HCT116 (cell line): Measurements from ENCODE around the gene FILIP1. TPM values are rescaled to one million over a fixed set of nuclear protein-coding genes. Genes with fewer than 3 reads are reported as not detected.

Experiments
- ATAC-seq: fragments of 200-7000 bp; cut with Tn5 transposase; 2 replicates; pipeline ENCODE4 v1.9.1; 2020; ENCODE audit warnings: mild to moderate bottlenecking, moderate library complexity
- BruUV-seq: library from RNA; stranded (reverse); fragments of 400-500 nt; replicated peaks from 2 replicates; lab custom pipeline; 2021; lab: Mats Ljungman, UMichigan
- CTCF ChIA-PET: fragments of 300-600 bp; sonication (Branson Sonifier 250); formaldehyde crosslinking; loops from one replicate; lab custom pipeline; 2021; ENCODE audit warnings: antibody characterized with exemption; lab: Charles Lee
- POLR2A ChIA-PET: fragments of 300-600, 350-600 bp; sonication (Branson Sonifier 250); formaldehyde crosslinking; loops from one replicate; lab custom pipeline; 2021; ENCODE audit warnings: antibody characterized with exemption; lab: Charles Lee
- RAD21 ChIA-PET, 2 experiments: fragments of 300-600 bp; sonication (Branson Sonifier 250); formaldehyde crosslinking; loops; one replicate each; lab custom pipeline; 2023; ENCODE audit warnings: low total read pairs in 2 of 2; ENCODE audit not compliant: uncharacterized antibody in 2 of 2, unreplicated experiment in 2 of 2, low non-redundant PET in 1 of 2; lab: Charles Lee
- DNase-seq: peaks from one replicate; pipeline ENCODE4 v3.0.0-alpha.2; 2010; ENCODE audit warnings: low read depth, low spot score
- H2AFZ ChIP-seq: fragments of 200-600 bp; shearing (Covaris generic), sonication (generic); 2 replicates; pipeline ENCODE4 v1.6.1; 2017; ENCODE audit warnings: low read depth, mixed run types, mixed read lengths, antibody characterized with exemption, low read length; ENCODE audit not compliant: poor library complexity, severe bottlenecking
- H3K27ac ChIP-seq: 2 replicates; pipeline ENCODE4 v1.5.1; 2012; ENCODE audit warnings: low read depth, low read length
- H3K27me3 ChIP-seq: fragments of 200-600 bp; sonication (generic); 2 replicates; pipeline ENCODE4 v1.6.1; 2016; ENCODE audit warnings: mixed run types, low read length, mixed read lengths; ENCODE audit not compliant: insufficient read depth
- H3K36me3 ChIP-seq, 2 experiments: fragments of 200-500 bp in 1 of 2; fragments of 200-600 bp in 1 of 2; sonication (Bioruptor generic) in 1 of 2; sonication (generic) in 1 of 2; 2 replicates each; pipeline versions ENCODE4 v1.5.1 to v1.6.1; 2014 to 2016; ENCODE audit warnings: low read length in 2 of 2, inconsistent platforms in 1 of 2, mixed read lengths in 1 of 2, mixed run types in 1 of 2; ENCODE audit not compliant: insufficient read depth in 2 of 2, control insufficient read depth in 1 of 2
- H3K4me1 ChIP-seq, 2 experiments: fragments of 200-600 bp in 1 of 2; sonication (generic) in 1 of 2; 2 replicates each; pipeline versions ENCODE4 v1.5.1 to v1.6.1; 2012 to 2017; ENCODE audit warnings: low read length in 2 of 2, inconsistent platforms in 1 of 2, mild to moderate bottlenecking in 1 of 2, mixed read lengths in 1 of 2, mixed run types in 1 of 2, moderate library complexity in 1 of 2; ENCODE audit not compliant: insufficient read depth in 2 of 2, control insufficient read depth in 1 of 2
- H3K4me2 ChIP-seq: fragments of 200-600 bp; sonication (generic); 2 replicates; pipeline ENCODE4 v1.6.1; 2017; ENCODE audit warnings: mixed run types, low read length, mixed read lengths
- H3K4me3 ChIP-seq, 2 experiments: fragments of 200-600 bp in 1 of 2; sonication (generic) in 1 of 2; replicated peaks in 1 of 2; 2 replicates each; pipeline ENCODE4 v1.5.1; 2011 to 2016; ENCODE audit warnings: low read length in 2 of 2, control low read depth in 1 of 2, low read depth in 1 of 2, mild to moderate bottlenecking in 1 of 2, mixed read lengths in 1 of 2, mixed run types in 1 of 2
- H3K79me2 ChIP-seq: fragments of 200-600 bp; sonication (generic); 2 replicates; pipeline ENCODE4 v1.6.1; 2017; ENCODE audit warnings: mild to moderate bottlenecking, mixed run types, low read length, moderate library complexity, mixed read lengths; ENCODE audit not compliant: insufficient read depth
- H3K9ac ChIP-seq: fragments of 200-600 bp; sonication (generic); 2 replicates; pipeline ENCODE4 v1.6.1; 2016; ENCODE audit warnings: low read length, mixed read lengths
- H3K9me2 ChIP-seq: fragments of 200-600 bp; sonication (generic), shearing (Covaris generic); 2 replicates; pipeline ENCODE4 v1.6.1; 2017; ENCODE audit warnings: mixed run types, mild to moderate bottlenecking, moderate library complexity; ENCODE audit not compliant: insufficient read depth
- H3K9me3 ChIP-seq, 2 experiments: fragments of 200-500 bp in 1 of 2; fragments of 200-600 bp in 1 of 2; sonication (Bioruptor generic) in 1 of 2; sonication (generic) in 1 of 2; 2 replicates each; pipeline ENCODE4 v1.6.1; 2014 to 2017; ENCODE audit warnings: low read length in 2 of 2, mixed read lengths in 2 of 2, inconsistent platforms in 1 of 2, low read depth in 1 of 2, mild to moderate bottlenecking in 1 of 2, mixed run types in 1 of 2, moderate library complexity in 1 of 2; ENCODE audit not compliant: control insufficient read depth in 1 of 2, insufficient read depth in 1 of 2
- H4K20me1 ChIP-seq: fragments of 200-600 bp; sonication (generic), shearing (Covaris generic); 2 replicates; pipeline ENCODE4 v1.6.1; 2017; ENCODE audit warnings: mixed run types, mild to moderate bottlenecking, moderate library complexity; ENCODE audit not compliant: insufficient read depth
- ATF3 ChIP-seq: IDR thresholded peaks from 2 replicates; pipeline ENCODE4 v1.6.1; 2012
- CBX3 ChIP-seq: IDR thresholded peaks from 2 replicates; pipeline ENCODE4 v1.6.1; 2012; ENCODE audit warnings: low read depth
- CTCF ChIP-seq, 3 experiments: fragments of 200-600 bp in 1 of 3; sonication (generic) in 1 of 3; IDR thresholded peaks in 2 of 3; conservative IDR thresholded peaks in 1 of 3; 2 replicates each; pipeline ENCODE4 v1.5.1; 2012 to 2017; ENCODE audit warnings: low read depth in 2 of 3, low read length in 2 of 3, antibody characterized with exemption in 1 of 3, borderline replicate concordance in 1 of 3, control low read depth in 1 of 3, mild to moderate bottlenecking in 1 of 3, mixed read lengths in 1 of 3, mixed run types in 1 of 3, moderate library complexity in 1 of 3; ENCODE audit not compliant: insufficient read depth in 1 of 3
- EGR1 ChIP-seq: IDR thresholded peaks from 2 replicates; pipeline ENCODE4 v1.6.1; 2012; ENCODE audit warnings: low read depth
- ELF1 ChIP-seq: IDR thresholded peaks from 2 replicates; pipeline ENCODE4 v1.6.1; 2012; ENCODE audit warnings: low read depth, borderline replicate concordance
- EZH2phosphoT487 ChIP-seq: fragments of 200-600 bp; IDR thresholded peaks from 2 replicates; pipeline ENCODE4 v1.6.1; 2018; ENCODE audit warnings: antibody characterized with exemption, borderline replicate concordance
- MAX ChIP-seq: IDR thresholded peaks from 2 replicates; pipeline ENCODE4 v1.6.1; 2012
- POLR2AphosphoS5 ChIP-seq: IDR thresholded peaks from 2 replicates; pipeline ENCODE4 v1.6.1; 2011; ENCODE audit warnings: mild to moderate bottlenecking, low read depth, low read length, moderate library complexity
- SIN3A ChIP-seq: IDR thresholded peaks from 2 replicates; pipeline ENCODE4 v1.6.1; 2012; ENCODE audit warnings: low read depth
- SP1 ChIP-seq: IDR thresholded peaks from 2 replicates; pipeline ENCODE4 v1.6.1; 2012; ENCODE audit warnings: low read depth
- SRF ChIP-seq: IDR thresholded peaks from 2 replicates; pipeline ENCODE4 v1.6.1; 2012; ENCODE audit warnings: low read depth
- TCF7L2 ChIP-seq: IDR thresholded peaks from 2 replicates; pipeline ENCODE4 v1.7.0; 2011; ENCODE audit warnings: borderline replicate concordance, inconsistent platforms; ENCODE audit not compliant: insufficient read depth, insufficient read length; ENCODE audit errors: extremely low read depth
- YY1 ChIP-seq: IDR thresholded peaks from 2 replicates; pipeline ENCODE4 v1.6.1; 2011; ENCODE audit warnings: low read length, low read depth, moderate library complexity, mild to moderate bottlenecking; ENCODE audit not compliant: insufficient replicate concordance; ENCODE audit errors: extremely low read depth
- ZBTB33 ChIP-seq: IDR thresholded peaks from 2 replicates; pipeline ENCODE4 v1.6.1; 2011; ENCODE audit warnings: mild to moderate bottlenecking, low read length, moderate library complexity; ENCODE audit not compliant: insufficient replicate concordance; ENCODE audit errors: extremely low read depth
- ZFX ChIP-seq: fragments of 450-650 bp; IDR thresholded peaks from 2 replicates; pipeline ENCODE4 v1.6.1; 2017
- ZNF274 ChIP-seq: fragments of 200-500 bp; sonication (Bioruptor generic); IDR thresholded peaks from 2 replicates; pipeline ENCODE4 v1.6.1; 2014; ENCODE audit warnings: mild to moderate bottlenecking, low read depth, low read length, inconsistent platforms
- intact Hi-C: fragments of 100-400 bp; cut with micrococcal nuclease; formaldehyde crosslinking; loops from 2 replicates; pipeline ENCODE4 v1.10.0; 2022
- total RNA-seq: library from RNA; stranded (reverse); gene quantifications from one replicate; pipeline ENCODE4 v1.2.1, GENCODE V29; 2021; ENCODE audit not compliant: unreplicated experiment

FILIP1 gene
- total RNA-seq, 1 experiment from 2014 or later = 0.05 TPM

- Histone ChIP-seq H3K27me3 (no peaks in the 10 kb centered on the region), H3K9me3 (no peaks in the 10 kb centered on the region), H3K4me3 (no peak overlapping the region), H3K79me2 (no peaks in the 10 kb centered on the region), H3K4me2 (no peak overlapping the region), H3K9me2 (no peaks in the 10 kb centered on the region), H4K20me1 (no peaks in the 10 kb centered on the region), H3K27ac (no peak overlapping the region), H2AFZ (no peak overlapping the region), H3K9ac (no peak overlapping the region), H3K36me3 (no peaks in the 10 kb centered on the region), H3K4me1 (no peaks in the 10 kb centered on the region)
- intact Hi-C loops = no loop called here
- DNase-seq = no peak
- RAD21 ChIA-PET = no interaction called here
- POLR2A ChIA-PET = no interaction called here
- BruUV-seq = no TSS peak
- TF ChIP-seq CBX3 (no peak), TCF7L2 (no peak), EGR1 (no peak), ATF3 (no peak), SP1 (no peak), POLR2AphosphoS5 (no peak), EZH2phosphoT487 (no peak), ELF1 (no peak), MAX (no peak), ZNF274 (no peak), ZFX (no peak), YY1 (no peak), SRF (no peak), SIN3A (no peak), ZBTB33 (no peak), CTCF (IDR thresholded peaks at IDR 0.05 in 2 of 3, conservative IDR thresholded peaks at IDR 0.05 in 1 of 3; ENCODE audit: borderline replicate concordance in 1 of 3, insufficient read depth in 1 of 3, low read depth in 2 of 3, low read length in 2 of 3) (no peak)
- CTCF ChIA-PET = no interaction called here
- ATAC-seq = no peak
Measured at GRCh38 chr6:75539136-75539535, 45.5 kb upstream of the FILIP1 start.
